Activated CD4-positive, alpha-beta T cell treated with anti-CD3 and anti-CD28 coated beads, Interleukin-2, amount 10 ng/mL, durations not matched to agents 24 days and 14 days (primary cell): ENCODE measurements around the gene BOD1L1. TPM values are rescaled to one million over a fixed set of nuclear protein-coding genes. Genes with fewer than 3 reads are reported as not detected.

Experiments used
- DNase-seq: peaks from one replicate; pipeline ENCODE4 v3.0.0; 2022
- H3K27ac Mint-ChIP-seq: one replicate; pipeline ENCODE4 v1.8.0; 2022; ENCODE audit warnings: mild to moderate bottlenecking, mixed read lengths
- H3K27me3 Mint-ChIP-seq: one replicate; pipeline ENCODE4 v1.8.0; 2022; ENCODE audit warnings: mixed read lengths
- H3K36me3 Mint-ChIP-seq: one replicate; pipeline ENCODE4 v1.8.0; 2022; ENCODE audit warnings: low read depth, mild to moderate bottlenecking, mixed read lengths
- H3K4me1 Mint-ChIP-seq: one replicate; pipeline ENCODE4 v1.8.0; 2021; ENCODE audit warnings: mixed read lengths
- H3K4me3 Mint-ChIP-seq: one replicate; pipeline ENCODE4 v1.8.0; 2022; ENCODE audit warnings: mild to moderate bottlenecking, moderate library complexity, mixed read lengths
- H3K9me3 Mint-ChIP-seq: one replicate; pipeline ENCODE4 v1.8.0; 2021; ENCODE audit warnings: mixed read lengths
- intact Hi-C: fragments of 100-400 bp; cut with micrococcal nuclease; formaldehyde crosslinking; loops from one replicate; pipeline ENCODE4 v1.15.1; 2023
- total RNA-seq: library from RNA; stranded (reverse); gene quantifications from 2 replicates; pipeline ENCODE4 v1.2.3, GENCODE V29; 2022

BOD1L1 gene
- total RNA-seq, 1 donor from 2014 or later, result 41.0 TPM

DNA sequence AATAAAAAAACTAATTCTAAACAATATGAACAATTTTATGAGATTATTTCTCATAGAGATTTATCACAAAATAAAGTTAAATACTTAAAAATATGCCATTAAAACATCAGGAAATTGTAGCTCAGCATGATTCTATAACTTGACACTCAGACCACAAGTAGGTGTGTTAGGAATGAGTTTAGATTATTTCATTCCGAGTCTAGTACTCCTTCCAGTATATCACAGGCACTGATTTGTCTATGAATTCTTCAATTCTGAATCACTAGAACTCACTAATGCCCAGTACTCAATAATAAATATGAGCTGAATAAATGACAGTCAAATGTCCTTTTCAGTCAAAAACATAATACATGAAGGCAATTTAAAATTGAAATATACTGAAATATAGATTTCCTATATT lies 22.2 kb downstream of the BOD1L1 start:
- no peak for DNase-seq
- no peaks in the 10 kb centered on the region for H3K27me3 Mint-ChIP-seq
- H3K9me3 Mint-ChIP-seq, result no peaks in the 10 kb centered on the region
- H3K36me3 Mint-ChIP-seq, result peaks cover 62% of the 10 kb centered on the region
- no peak overlapping the region for H3K4me3 Mint-ChIP-seq
- no peak overlapping the region for H3K27ac Mint-ChIP-seq
- peaks cover 15% of the 10 kb centered on the region for H3K4me1 Mint-ChIP-seq
- intact Hi-C loops, result no loop called here

DNA sequence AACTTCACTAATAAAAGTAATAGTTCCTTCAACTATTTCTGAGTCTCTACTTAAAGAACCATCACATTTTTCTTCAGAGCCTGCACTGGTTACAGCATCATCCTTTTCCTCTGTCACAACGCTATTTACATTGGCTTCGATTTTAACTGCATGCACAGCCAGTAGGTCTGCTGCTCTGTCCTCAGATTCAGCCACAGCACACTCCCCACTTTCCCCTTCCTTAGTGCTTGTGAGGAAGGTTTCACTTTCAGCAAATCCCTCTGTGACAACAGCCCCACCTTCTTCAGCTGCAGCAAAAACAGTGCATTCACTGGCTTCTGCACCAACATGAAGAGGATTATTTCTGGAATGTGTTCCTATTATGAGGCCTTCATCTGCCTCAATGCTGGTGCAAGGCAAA lies 25.7 kb downstream of the BOD1L1 start:
- H3K9me3 Mint-ChIP-seq, result no peaks in the 10 kb centered on the region
- intact Hi-C loops, result no loop called here
- H3K36me3 Mint-ChIP-seq, result peaks cover 67% of the 10 kb centered on the region
- no peak for DNase-seq
- H3K27me3 Mint-ChIP-seq, result no peaks in the 10 kb centered on the region
- no peak overlapping the region for H3K27ac Mint-ChIP-seq
- no peak overlapping the region for H3K4me3 Mint-ChIP-seq
- peaks cover 15% of the 10 kb centered on the region for H3K4me1 Mint-ChIP-seq

DNA sequence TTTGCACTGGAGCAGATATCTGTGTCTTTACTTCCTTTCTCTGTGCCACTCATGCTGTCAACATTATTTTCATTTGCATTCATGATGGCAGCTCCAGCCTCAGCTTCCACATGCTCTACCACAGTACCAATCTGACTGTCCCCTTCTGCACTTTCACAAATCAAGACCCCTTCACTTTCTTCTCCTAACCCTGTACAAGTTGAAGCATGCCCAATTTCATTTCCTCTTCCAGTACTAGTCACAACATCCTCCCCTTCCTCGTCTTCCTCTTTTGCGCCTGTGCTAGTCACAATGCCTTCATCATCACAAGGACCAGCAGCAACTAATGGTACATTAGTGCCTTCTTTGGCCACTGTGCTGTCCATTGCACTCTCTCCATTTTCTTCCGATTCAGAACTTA lies 26.5 kb downstream of the BOD1L1 start:
- Mint-ChIP-seq H3K27ac (no peak overlapping the region), H3K9me3 (no peaks in the 10 kb centered on the region), H3K27me3 (no peaks in the 10 kb centered on the region), H3K36me3 (peaks cover 71% of the 10 kb centered on the region), H3K4me3 (no peak overlapping the region), H3K4me1 (peaks cover 15% of the 10 kb centered on the region)
- DNase-seq, result no peak
- intact Hi-C loops, result no loop called here

DNA sequence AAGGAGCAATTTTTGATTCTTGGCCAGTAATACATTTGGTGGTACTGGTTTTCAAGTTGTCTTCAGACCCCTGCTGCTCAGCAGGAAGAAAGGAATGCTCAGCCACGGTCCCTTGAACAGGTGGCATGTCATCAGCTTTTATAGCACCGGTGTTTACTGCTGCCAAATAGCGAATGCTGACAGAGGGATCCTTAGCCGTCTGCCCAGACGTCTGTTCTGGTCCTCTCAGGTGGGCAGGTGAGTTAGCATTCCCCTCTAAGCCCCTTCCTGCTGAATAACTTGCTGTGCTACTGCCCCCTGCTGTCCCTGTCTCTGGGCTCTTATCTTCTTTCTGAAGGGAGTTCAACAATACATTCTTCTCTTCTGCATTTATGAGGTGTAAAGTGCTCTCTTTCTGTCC lies 28.4 kb downstream of the BOD1L1 start:
- H3K9me3 Mint-ChIP-seq, result no peaks in the 10 kb centered on the region
- no peaks in the 10 kb centered on the region for H3K27me3 Mint-ChIP-seq
- H3K4me1 Mint-ChIP-seq, result peaks cover 15% of the 10 kb centered on the region
- no peak overlapping the region for H3K4me3 Mint-ChIP-seq
- DNase-seq, result no peak
- peaks cover 76% of the 10 kb centered on the region for H3K36me3 Mint-ChIP-seq
- no peak overlapping the region for H3K27ac Mint-ChIP-seq
- intact Hi-C loops, result no loop called here

DNA sequence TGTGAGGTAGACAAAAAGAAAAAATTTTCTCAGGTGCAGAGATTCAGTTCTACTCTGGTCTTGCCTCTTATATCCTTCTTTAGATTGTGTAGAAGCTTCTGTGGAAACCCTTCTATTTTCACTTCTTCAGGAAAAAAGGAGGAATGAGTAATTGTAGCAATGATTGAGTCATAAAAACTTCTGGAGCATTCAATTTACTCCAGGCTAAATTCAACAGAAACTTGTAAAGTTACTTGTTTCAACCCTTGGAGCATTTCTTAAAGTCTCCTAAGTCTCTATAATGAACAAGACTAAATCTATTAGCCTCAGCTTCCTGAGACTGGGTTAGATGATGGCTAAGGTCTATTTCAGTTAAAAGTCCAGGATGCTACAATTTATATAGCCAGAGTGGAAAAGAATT lies 29.9 kb downstream of the BOD1L1 start:
- peaks cover 13% of the 10 kb centered on the region for H3K4me1 Mint-ChIP-seq
- H3K36me3 Mint-ChIP-seq, result peaks cover 71% of the 10 kb centered on the region
- no peak for DNase-seq

DNA sequence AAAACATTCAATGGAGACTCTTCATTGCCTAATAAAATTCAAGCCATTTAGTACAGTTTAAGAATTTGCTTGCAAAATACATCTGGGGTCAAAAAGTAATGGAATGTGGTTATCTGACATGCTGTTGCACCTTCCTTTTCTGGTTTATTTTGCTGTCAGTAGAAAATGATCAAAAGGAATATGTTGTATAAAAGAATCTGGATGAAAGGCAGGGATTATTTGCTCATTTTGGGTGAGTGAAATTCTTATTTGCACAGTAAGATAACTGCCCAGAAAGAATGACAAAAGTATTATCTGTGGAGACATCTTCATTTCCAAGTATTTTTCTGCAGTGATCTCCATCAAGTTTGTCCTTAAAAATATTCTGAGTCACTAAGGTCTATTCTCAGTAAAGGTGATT lies 30.4 kb downstream of the BOD1L1 start:
- H3K4me3 Mint-ChIP-seq, result no peak overlapping the region
- DNase-seq, result no peak
- H3K9me3 Mint-ChIP-seq, result no peaks in the 10 kb centered on the region
- intact Hi-C loops, result no loop called here
- peaks cover 70% of the 10 kb centered on the region for H3K36me3 Mint-ChIP-seq
- peaks cover 9% of the 10 kb centered on the region for H3K4me1 Mint-ChIP-seq
- no peaks in the 10 kb centered on the region for H3K27me3 Mint-ChIP-seq
- no peak overlapping the region for H3K27ac Mint-ChIP-seq

More for the DNA sequence above, 29.9 kb downstream of the BOD1L1 start:
- Mint-ChIP-seq H3K27me3 (no peaks in the 10 kb centered on the region), H3K4me3 (no peak overlapping the region), H3K9me3 (no peaks in the 10 kb centered on the region), H3K27ac (no peak overlapping the region)
- intact Hi-C loops, result no loop called here

DNA sequence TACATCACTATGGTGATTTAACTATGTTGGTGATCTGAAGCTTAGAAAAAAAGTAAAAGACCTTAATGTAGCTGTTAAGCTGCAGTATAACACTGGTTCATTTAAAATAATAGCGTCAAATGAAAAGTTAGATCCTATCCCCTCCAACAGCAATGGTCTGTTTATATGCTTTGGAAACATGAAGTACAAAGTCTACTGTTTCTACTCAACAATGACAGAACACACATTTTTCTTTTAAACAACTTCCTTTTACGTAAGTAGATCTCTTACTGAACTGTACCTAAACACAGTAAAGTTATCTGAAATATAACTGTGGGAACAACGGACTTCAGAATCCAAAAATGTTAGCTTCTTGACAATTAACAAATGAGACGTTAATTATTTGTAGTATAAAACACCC lies 35.3 kb downstream of the BOD1L1 start:
- intact Hi-C loops, result no loop called here
- no peak overlapping the region for H3K27ac Mint-ChIP-seq
- no peak for DNase-seq

DNA sequence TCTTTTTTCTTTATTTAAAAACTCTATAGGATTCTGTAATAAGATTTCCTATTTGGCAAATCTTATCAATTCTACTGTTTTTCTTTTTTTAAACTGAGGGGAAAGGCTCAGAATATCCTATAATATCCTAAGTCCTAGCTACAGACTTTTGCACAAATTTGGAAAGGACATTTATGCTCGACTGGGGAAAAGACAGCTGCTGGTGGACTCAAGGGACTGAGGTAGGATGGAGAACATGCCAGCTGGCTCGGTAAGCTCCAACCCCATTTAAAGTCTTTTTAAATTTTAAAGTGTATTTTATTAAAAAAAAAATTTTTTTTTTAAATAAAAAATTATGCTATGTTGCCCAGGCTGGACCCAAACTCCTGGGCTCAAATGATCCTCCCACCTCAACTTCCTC lies 36.8 kb downstream of the BOD1L1 start:
- H3K27ac Mint-ChIP-seq, result no peak overlapping the region
- H3K9me3 Mint-ChIP-seq, result no peaks in the 10 kb centered on the region
- DNase-seq, result no peak
- no peaks in the 10 kb centered on the region for H3K27me3 Mint-ChIP-seq
- intact Hi-C loops, result no loop called here
- H3K4me1 Mint-ChIP-seq, result no peaks in the 10 kb centered on the region
- H3K4me3 Mint-ChIP-seq, result no peak overlapping the region
- H3K36me3 Mint-ChIP-seq, result peaks cover 41% of the 10 kb centered on the region

More for the DNA sequence above, 35.3 kb downstream of the BOD1L1 start:
- Mint-ChIP-seq H3K4me3 (no peak overlapping the region), H3K36me3 (peaks cover 49% of the 10 kb centered on the region), H3K27me3 (no peaks in the 10 kb centered on the region), H3K9me3 (no peaks in the 10 kb centered on the region), H3K4me1 (no peaks in the 10 kb centered on the region)

DNA sequence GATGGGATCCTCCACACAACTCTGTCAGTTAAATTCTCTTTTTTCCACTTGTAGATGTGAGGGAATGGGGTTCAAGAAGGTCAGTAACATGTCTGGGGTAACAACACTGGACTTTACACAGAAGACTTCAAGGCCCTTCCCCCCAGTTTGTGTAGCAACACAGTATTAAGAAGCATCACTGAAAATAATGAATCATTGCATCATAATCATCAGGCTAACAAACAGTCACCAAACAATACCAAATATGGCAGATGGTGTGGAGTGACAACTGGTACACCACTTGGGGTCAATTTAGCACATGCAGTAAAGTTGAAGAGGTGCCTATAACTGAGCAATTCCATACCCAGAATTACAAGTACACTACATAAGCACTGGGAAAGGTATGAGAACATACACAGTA lies 38.6 kb downstream of the BOD1L1 start:
- peaks cover 38% of the 10 kb centered on the region for H3K36me3 Mint-ChIP-seq

DNA sequence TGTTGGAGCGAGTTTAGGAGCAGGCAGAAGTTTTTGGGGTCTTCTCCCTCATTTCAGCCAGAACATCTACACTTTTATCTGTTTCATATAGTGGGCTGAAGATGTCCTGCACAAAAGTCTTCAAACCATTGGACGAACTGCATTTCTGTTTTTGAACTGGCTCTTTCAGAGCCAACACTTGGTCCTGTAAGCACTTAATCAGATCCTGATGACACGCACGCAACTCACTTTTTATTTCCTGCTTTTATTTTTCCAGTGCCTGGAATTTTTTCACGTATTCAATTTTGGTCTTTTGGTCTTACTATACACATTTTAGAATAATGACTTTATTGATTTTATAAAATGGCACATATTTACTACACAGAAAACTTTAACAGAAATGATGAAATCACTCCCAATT lies 43.0 kb downstream of the BOD1L1 start:
- DNase-seq, result no peak
- H3K27ac Mint-ChIP-seq, result no peak overlapping the region

More for the DNA sequence above, 38.6 kb downstream of the BOD1L1 start:
- Mint-ChIP-seq H3K4me1 (no peaks in the 10 kb centered on the region), H3K27ac (no peak overlapping the region), H3K27me3 (no peaks in the 10 kb centered on the region), H3K9me3 (no peaks in the 10 kb centered on the region), H3K4me3 (no peak overlapping the region)
- no peak for DNase-seq
- intact Hi-C loops, result no loop called here

DNA sequence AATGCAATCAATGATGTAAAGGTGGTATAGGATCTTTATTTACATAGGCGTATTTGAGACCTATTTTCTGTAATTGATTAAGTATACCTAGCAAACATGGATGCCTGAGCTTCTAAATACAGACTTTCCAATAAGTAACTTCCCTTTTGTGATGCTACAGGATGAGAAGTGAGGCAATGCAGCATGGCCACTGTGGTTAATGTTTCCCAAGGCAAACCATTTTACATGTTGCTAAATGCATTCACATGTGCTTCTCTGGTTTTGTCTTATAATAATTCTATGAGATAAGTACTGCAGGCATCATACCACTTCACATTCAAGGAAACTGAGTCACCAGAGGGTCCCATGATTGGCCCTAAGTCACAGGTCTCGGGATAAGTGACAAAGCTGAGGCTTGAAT lies 47.5 kb downstream of the BOD1L1 start:
- Mint-ChIP-seq H3K4me3 (no peak overlapping the region), H3K27ac (no peak overlapping the region), H3K36me3 (peaks cover 40% of the 10 kb centered on the region), H3K27me3 (no peaks in the 10 kb centered on the region), H3K9me3 (no peaks in the 10 kb centered on the region), H3K4me1 (no peaks in the 10 kb centered on the region)
- no peak for DNase-seq
- intact Hi-C loops, result no loop called here

More for the DNA sequence above, 43.0 kb downstream of the BOD1L1 start:
- Mint-ChIP-seq H3K4me1 (no peaks in the 10 kb centered on the region), H3K9me3 (no peaks in the 10 kb centered on the region), H3K36me3 (peaks cover 37% of the 10 kb centered on the region), H3K4me3 (no peak overlapping the region), H3K27me3 (no peaks in the 10 kb centered on the region)
- intact Hi-C loops, result no loop called here

DNA sequence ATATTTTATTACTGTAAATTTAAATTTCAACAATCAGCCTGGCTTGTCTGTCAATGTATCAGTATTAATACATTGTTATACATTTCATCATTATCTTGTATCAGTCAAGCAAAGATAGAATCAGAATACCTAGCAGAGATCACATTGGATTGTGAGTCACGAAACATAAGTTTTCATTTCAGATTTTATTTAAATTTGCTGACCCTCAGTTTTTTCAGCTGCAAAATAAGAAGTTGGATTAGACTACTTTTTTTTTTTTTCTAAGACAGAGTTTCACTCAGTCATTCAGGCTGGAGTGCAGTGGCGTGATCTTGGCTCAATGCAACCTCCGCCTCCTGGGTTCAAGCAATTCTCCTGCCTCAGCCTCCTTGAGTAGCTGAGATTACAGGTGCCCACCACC lies 49.9 kb downstream of the BOD1L1 start:
- intact Hi-C loops, result no loop called here
- H3K36me3 Mint-ChIP-seq, result peaks cover 43% of the 10 kb centered on the region
- H3K27ac Mint-ChIP-seq, result no peak overlapping the region

DNA sequence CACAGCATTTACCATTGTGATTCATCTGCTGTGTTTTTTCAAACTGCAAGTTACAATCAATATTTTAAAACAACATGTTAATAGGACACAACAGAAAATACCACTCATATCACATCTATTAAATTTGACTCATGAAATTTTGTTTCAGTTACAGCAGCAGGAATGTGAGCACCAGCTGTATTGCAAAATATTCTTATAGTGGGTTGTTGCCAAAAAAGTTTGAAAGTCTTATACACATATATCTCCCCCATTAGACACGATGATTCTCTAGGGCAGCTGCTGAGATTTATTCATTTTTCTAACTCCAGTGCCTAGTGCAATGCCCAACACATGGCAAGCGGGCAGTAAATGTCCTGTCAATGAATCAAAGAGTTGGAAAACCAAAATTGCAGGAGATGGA lies 56.6 kb downstream of the BOD1L1 start:
- Mint-ChIP-seq H3K27me3 (no peaks in the 10 kb centered on the region), H3K9me3 (no peaks in the 10 kb centered on the region), H3K4me1 (no peaks in the 10 kb centered on the region), H3K4me3 (no peak overlapping the region), H3K27ac (no peak overlapping the region), H3K36me3 (peaks cover 43% of the 10 kb centered on the region)
- intact Hi-C loops, result no loop called here
- DNase-seq, result no peak

More for the DNA sequence above, 49.9 kb downstream of the BOD1L1 start:
- H3K4me1 Mint-ChIP-seq, result no peaks in the 10 kb centered on the region
- no peaks in the 10 kb centered on the region for H3K9me3 Mint-ChIP-seq
- H3K27me3 Mint-ChIP-seq, result no peaks in the 10 kb centered on the region
- DNase-seq, result no peak
- H3K4me3 Mint-ChIP-seq, result no peak overlapping the region

DNA sequence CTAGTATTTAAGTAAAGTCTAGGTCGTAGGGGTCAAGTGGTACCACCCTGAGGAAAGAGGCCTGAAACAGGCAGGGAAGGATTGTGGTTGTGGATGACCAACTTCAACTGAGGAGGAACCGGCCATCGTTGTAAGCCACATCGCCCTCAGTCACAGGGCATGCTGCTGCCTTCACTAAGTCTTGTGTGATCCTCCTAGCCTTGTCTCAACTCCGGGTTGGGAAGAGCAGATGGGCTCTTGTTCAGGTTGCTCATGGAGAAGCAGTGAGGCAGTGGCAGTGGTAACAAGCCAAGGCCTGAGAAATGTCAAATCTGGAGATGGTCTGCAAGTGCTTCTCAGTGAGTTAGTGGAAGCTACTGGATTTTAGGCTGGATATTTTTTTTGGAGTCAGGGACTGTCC lies 60.4 kb downstream of the BOD1L1 start:
- Mint-ChIP-seq H3K27ac (no peak overlapping the region), H3K27me3 (no peaks in the 10 kb centered on the region), H3K36me3 (peaks cover 33% of the 10 kb centered on the region), H3K4me3 (no peak overlapping the region), H3K9me3 (no peaks in the 10 kb centered on the region), H3K4me1 (no peaks in the 10 kb centered on the region)
- DNase-seq, result no peak
- intact Hi-C loops, result no loop called here

DNA sequence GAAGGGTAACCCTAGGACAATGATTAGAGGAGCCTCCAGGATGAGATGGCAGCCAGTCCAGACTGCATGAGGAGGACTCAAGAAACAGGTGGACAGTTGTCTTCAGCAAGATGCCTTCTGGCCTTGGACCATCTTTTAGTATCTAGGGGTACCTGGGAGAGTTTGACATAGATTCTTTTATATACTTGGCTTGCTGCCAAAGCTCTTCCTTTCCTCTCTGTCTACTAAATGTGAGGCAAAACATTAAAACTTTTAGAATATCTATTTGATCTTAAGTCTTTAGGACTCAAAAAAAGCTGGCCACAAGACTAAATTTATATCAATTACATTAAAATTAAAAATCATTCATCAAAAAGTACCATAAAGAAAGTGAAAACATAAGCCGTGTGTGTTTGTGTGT lies 64.6 kb downstream of the BOD1L1 start:
- Mint-ChIP-seq H3K36me3 (peaks cover 9% of the 10 kb centered on the region), H3K27me3 (no peaks in the 10 kb centered on the region), H3K4me1 (no peaks in the 10 kb centered on the region), H3K27ac (no peak overlapping the region), H3K9me3 (no peaks in the 10 kb centered on the region), H3K4me3 (no peak overlapping the region)
- no peak for DNase-seq
- intact Hi-C loops, result no loop called here
